IMR-90 (cell line): ENCODE data around the gene UNC50. TPM values are rescaled to one million over a fixed set of nuclear protein-coding genes. Genes with fewer than 3 reads are reported as not detected.

ENCODE experiments used
- ATAC-seq: fragments of 200-7000 bp; cut with Tn5 transposase; 2 replicates; pipeline ENCODE4 v1.9.1; 2020; ENCODE audit warnings: low read depth, mild to moderate bottlenecking, moderate library complexity
- BruUV-seq: library from RNA; stranded (reverse); fragments of 400-500 nt; replicated peaks from 2 replicates; lab custom pipeline; 2021; lab: Mats Ljungman, UMichigan
- CTCF ChIA-PET: fragments of 300-600 bp; formaldehyde crosslinking; extraction: SDS; loops from one replicate; lab custom pipeline; 2021; ENCODE audit warnings: antibody characterized with exemption; lab: Yijun Ruan, JAX
- POLR2A ChIA-PET: fragments of 300-600 bp; sonication (Branson Sonifier 250); formaldehyde crosslinking; loops from one replicate; lab custom pipeline; 2022; ENCODE audit warnings: antibody characterized with exemption; ENCODE audit not compliant: unreplicated experiment; lab: Charles Lee
- DNase-seq: peaks from one replicate; pipeline ENCODE4 v3.0.0; 2013
- H2AFZ ChIP-seq: replicated peaks from 2 replicates; pipeline ENCODE3; 2013; ENCODE audit warnings: low read length, mild to moderate bottlenecking; ENCODE audit not compliant: poor library complexity
- H2AK5ac ChIP-seq: 2 replicates; pipeline ENCODE4 v1.6.1; 2013; ENCODE audit warnings: low read depth, low read length, inconsistent platforms
- H2AK9ac ChIP-seq: replicated peaks from 2 replicates; pipeline ENCODE3; 2013; ENCODE audit warnings: mild to moderate bottlenecking, low read depth, low read length, moderate library complexity; ENCODE audit not compliant: poor library complexity
- H2BK120ac ChIP-seq: 2 replicates; pipeline ENCODE4 v1.6.1; 2013; ENCODE audit warnings: low read depth, low read length, inconsistent platforms
- H2BK15ac ChIP-seq: 3 replicates; pipeline ENCODE4 v1.6.1; 2013; ENCODE audit warnings: low read depth, low read length, inconsistent platforms
- H2BK20ac ChIP-seq: 2 replicates; pipeline ENCODE4 v1.6.1; 2013; ENCODE audit warnings: low read depth, mild to moderate bottlenecking, inconsistent platforms, low read length, moderate library complexity
- H2BK5ac ChIP-seq: 2 replicates; pipeline ENCODE4 v1.6.1; 2013; ENCODE audit warnings: mild to moderate bottlenecking, low read depth, low read length, inconsistent platforms; ENCODE audit not compliant: poor library complexity, severe bottlenecking
- H3K14ac ChIP-seq: replicated peaks from 2 replicates; pipeline ENCODE4 v1.6.1; 2013; ENCODE audit warnings: low read depth, low read length, inconsistent platforms
- H3K18ac ChIP-seq: 2 replicates; pipeline ENCODE4 v1.6.1; 2013; ENCODE audit warnings: low read depth, low read length, control low read depth
- H3K23ac ChIP-seq: 2 replicates; pipeline ENCODE4 v1.6.1; 2013; ENCODE audit warnings: low read depth, low read length, inconsistent platforms
- H3K27ac ChIP-seq: 2 replicates; pipeline ENCODE4 v1.5.1; 2013; ENCODE audit warnings: mild to moderate bottlenecking, control low read depth, low read length; ENCODE audit not compliant: insufficient read depth
- H3K27me3 ChIP-seq: 2 replicates; pipeline ENCODE4 v1.6.1; 2013; ENCODE audit warnings: low read length; ENCODE audit not compliant: control insufficient read depth, insufficient read depth
- H3K36me3 ChIP-seq: 2 replicates; pipeline ENCODE4 v1.6.1; 2013; ENCODE audit warnings: low read length, mixed read lengths; ENCODE audit not compliant: control insufficient read depth, insufficient read depth
- H3K4ac ChIP-seq: 2 replicates; pipeline ENCODE4 v1.6.1; 2013; ENCODE audit warnings: low read depth, low read length, inconsistent platforms
- H3K4me1 ChIP-seq: 2 replicates; pipeline ENCODE4 v1.6.1; 2013; ENCODE audit warnings: low read length, mixed read lengths; ENCODE audit not compliant: control insufficient read depth, insufficient read depth
- H3K4me2 ChIP-seq: 2 replicates; pipeline ENCODE4 v1.6.1; 2013; ENCODE audit warnings: low read depth, mild to moderate bottlenecking, control low read depth, low read length, moderate library complexity
- H3K4me3 ChIP-seq: 2 replicates; pipeline ENCODE4 v1.5.1; 2013; ENCODE audit warnings: low read depth, mild to moderate bottlenecking, control low read depth, low read length, moderate library complexity; ENCODE audit not compliant: insufficient read depth
- H3K56ac ChIP-seq: 2 replicates; pipeline ENCODE4 v1.6.1; 2013; ENCODE audit warnings: low read length, inconsistent platforms; ENCODE audit not compliant: insufficient read depth; ENCODE audit errors: extremely low read depth
- H3K79me1 ChIP-seq, 2 experiments: 2 replicates each; pipeline ENCODE4 v1.6.1; 2013; ENCODE audit warnings: low read length in 2 of 2, inconsistent platforms in 1 of 2, low read depth in 1 of 2
- H3K9ac ChIP-seq: 2 replicates; pipeline ENCODE4 v1.6.1; 2013; ENCODE audit warnings: low read depth, low read length, control low read depth
- H3K9me1 ChIP-seq: 2 replicates; pipeline ENCODE4 v1.6.1; 2013; ENCODE audit warnings: low read length, inconsistent platforms; ENCODE audit not compliant: insufficient read depth
- H3K9me3 ChIP-seq: 2 replicates; pipeline ENCODE4 v1.6.1; 2013; ENCODE audit warnings: low read length; ENCODE audit not compliant: control insufficient read depth, insufficient read depth
- H4K20me1 ChIP-seq: 2 replicates; pipeline ENCODE4 v1.6.1; 2013; ENCODE audit warnings: low read length, inconsistent platforms; ENCODE audit not compliant: insufficient read depth
- H4K5ac ChIP-seq: 2 replicates; pipeline ENCODE4 v1.6.1; 2013; ENCODE audit warnings: mild to moderate bottlenecking, low read depth, low read length, control low read depth
- H4K8ac ChIP-seq, 2 experiments: 2 replicates each; pipeline ENCODE4 v1.6.1; 2013; ENCODE audit warnings: low read depth in 2 of 2, low read length in 2 of 2, control low read depth in 1 of 2, inconsistent platforms in 1 of 2
- H4K91ac ChIP-seq: 2 replicates; pipeline ENCODE4 v1.6.1; 2013; ENCODE audit warnings: low read depth, low read length, inconsistent platforms; ENCODE audit not compliant: insufficient read depth
- ELK1 ChIP-seq: fragments of 150-350 bp; IDR thresholded peaks from 2 replicates; pipeline ENCODE4 v1.6.1; 2016; ENCODE audit warnings: low read depth, mild to moderate bottlenecking, low read length, moderate library complexity, borderline replicate concordance
- MAFK ChIP-seq: IDR thresholded peaks from 2 replicates; pipeline ENCODE4 v1.6.1; 2012; ENCODE audit warnings: low read depth, low read length, improper control_type of control experiment
- MAZ ChIP-seq: IDR thresholded peaks from 2 replicates; pipeline ENCODE4 v1.6.1; 2012; ENCODE audit warnings: low read depth, mild to moderate bottlenecking, low read length, improper control_type of control experiment, moderate library complexity, borderline replicate concordance
- MXI1 ChIP-seq: IDR thresholded peaks from 2 replicates; pipeline ENCODE4 v1.6.1; 2012; ENCODE audit warnings: low read depth, mild to moderate bottlenecking, low read length, moderate library complexity, borderline replicate concordance
- NFE2L2 ChIP-seq: fragments of 150-350 bp; IDR thresholded peaks from 2 replicates; pipeline ENCODE4 v1.6.1; 2016; ENCODE audit warnings: low read depth, mild to moderate bottlenecking, low read length
- POLR2A ChIP-seq: IDR thresholded peaks from 2 replicates; pipeline ENCODE4 v1.6.1; 2012; ENCODE audit warnings: mild to moderate bottlenecking, low read depth, low read length
- RCOR1 ChIP-seq: IDR thresholded peaks from 2 replicates; pipeline ENCODE4 v1.6.1; 2012; ENCODE audit warnings: mild to moderate bottlenecking, low read length, improper control_type of control experiment; ENCODE audit not compliant: insufficient replicate concordance
- SMC3 ChIP-seq: fragments of 150-350 bp; IDR thresholded peaks from 2 replicates; pipeline ENCODE4 v1.6.1; 2016; ENCODE audit warnings: low read depth, mild to moderate bottlenecking, antibody characterized with exemption, low read length, moderate library complexity
- WGBS, 2 experiments: methylation state at CpG; one replicate each; pipeline versions ENCODE4 v1.1.5 to v1.1.7; 2013; ENCODE audit warnings: missing lambda C conversion rate in 2 of 2; ENCODE audit not compliant: insufficient read length in 1 of 2; ENCODE audit errors: extremely low coverage in 2 of 2; 5-methylcytosine and 5-hydroxymethylcytosine counted together
- dilution Hi-C: fragments of 300-500 bp; cut with HindIII; formaldehyde crosslinking; loops from one replicate; pipeline ENCODE4 v1.14.3; 2018; ENCODE audit warnings: low sequenced_read_pairs; ENCODE audit not compliant: unreplicated experiment
- in situ Hi-C: fragments of 300-500 bp; cut with MboI; formaldehyde crosslinking; loops from 3 replicates; pipeline ENCODE4 v1.14.3; 2019; ENCODE audit warnings: low sequenced_read_pairs, inconsistent platforms, mixed read lengths
- intact Hi-C: fragments of 100-400 bp; cut with micrococcal nuclease; formaldehyde crosslinking; loops from 2 replicates; pipeline ENCODE4 v1.10.0; 2022
- polyA plus RNA-seq, 3 experiments: library from polyadenylated mRNA; depleted of rRNA; stranded (reverse); fragments of >200 nt; gene quantifications; 2 replicates each; pipeline ENCODE4 v1.2.3, GENCODE V29; 2012; ENCODE audit warnings: low replicate concordance in 1 of 3
- total RNA-seq: library from RNA; depleted of rRNA; stranded (reverse); fragments of >200 nt; gene quantifications from 2 replicates; pipeline ENCODE4 v1.2.3, GENCODE V29; 2012

Gene UNC50
- total and polyA plus RNA-seq, 2 of the 4 experiments (the other 2 are of a cell fraction) = 18.3 to 34.1 TPM

- H2BK5ac ChIP-seq = no peak overlapping the region
- H3K9me3 ChIP-seq = no peaks in the 10 kb centered on the region
- H2AK5ac ChIP-seq = no peak overlapping the region; the same call in 1 of the 2 replicates
- H3K27ac ChIP-seq = no peak overlapping the region
- peak overlapping the region in 1 of 2 experiments; percentile 84; a peak in 1 of 4 replicates for H4K8ac ChIP-seq
- peaks cover 12% of the 10 kb centered on the region for H3K4me1 ChIP-seq
- H2BK15ac ChIP-seq = no peak overlapping the region
- TF ChIP-seq MXI1 (no peak), MAFK (no peak), SMC3 (no peak), RCOR1 (no peak), MAZ (no peak), ELK1 (no peak), NFE2L2 (no peak), POLR2A (no peak)
- no CpG with 5 or more reads among the region's 6 CpGs for WGBS, 2 experiments
- H4K20me1 ChIP-seq = peaks cover 8% of the 10 kb centered on the region; the same call in 1 of the 2 replicates
- no peak overlapping the region for H4K91ac ChIP-seq
- no peak overlapping the region for H2AFZ ChIP-seq
- no peak overlapping the region for H3K18ac ChIP-seq
- H3K56ac ChIP-seq = no peak overlapping the region
- peaks cover 11% of the 10 kb centered on the region; the same call in 1 of the 2 replicates for H3K36me3 ChIP-seq
- no peak for DNase-seq
- no peak for ATAC-seq
- peak overlapping the region; percentile 96; the same call in 1 of the 2 replicates for H3K9ac ChIP-seq
- CTCF ChIA-PET = no interaction called here
- H3K4me2 ChIP-seq = peak overlapping the region; percentile 85
- dilution Hi-C loops = no loop called here
- no peaks in the 10 kb centered on the region for H3K27me3 ChIP-seq
- no peak overlapping the region for H2BK20ac ChIP-seq
- in situ Hi-C loops = no loop called here
- H3K14ac ChIP-seq = no peak overlapping the region
- no peak overlapping the region for H3K4ac ChIP-seq
- no peak overlapping the region for H4K5ac ChIP-seq
- H3K79me1 ChIP-seq = peaks cover 55 to 66% of the 10 kb centered on the region in 2 experiments
- peak overlapping the region; percentile 31; the same call in 1 of the 2 replicates for H3K23ac ChIP-seq
- POLR2A ChIA-PET = interaction anchor here (0.5 kb wide), 1 partner anchor 1698 kb away, joined by 3 read pairs; no protein-coding TSS in a partner anchor
- peaks cover 6% of the 10 kb centered on the region; the same call in 1 of the 2 replicates for H3K9me1 ChIP-seq
- H3K4me3 ChIP-seq = peak overlapping the region; percentile 93; the same call in 1 of the 2 replicates
- no peak overlapping the region for H2AK9ac ChIP-seq
- TSS peak; percentile 28 for BruUV-seq
- H2BK120ac ChIP-seq = no peak overlapping the region
- intact Hi-C loops = loop anchor here (10.0 kb wide), 1 partner anchor 162 kb away; the partner anchor contains the start of gene INPP4A
These were observed 1.3 kb upstream of the UNC50 start for GRCh38 chr2:98607104-98607503.
